Measurements from ENCODE around the gene NAA80.

DNA sequence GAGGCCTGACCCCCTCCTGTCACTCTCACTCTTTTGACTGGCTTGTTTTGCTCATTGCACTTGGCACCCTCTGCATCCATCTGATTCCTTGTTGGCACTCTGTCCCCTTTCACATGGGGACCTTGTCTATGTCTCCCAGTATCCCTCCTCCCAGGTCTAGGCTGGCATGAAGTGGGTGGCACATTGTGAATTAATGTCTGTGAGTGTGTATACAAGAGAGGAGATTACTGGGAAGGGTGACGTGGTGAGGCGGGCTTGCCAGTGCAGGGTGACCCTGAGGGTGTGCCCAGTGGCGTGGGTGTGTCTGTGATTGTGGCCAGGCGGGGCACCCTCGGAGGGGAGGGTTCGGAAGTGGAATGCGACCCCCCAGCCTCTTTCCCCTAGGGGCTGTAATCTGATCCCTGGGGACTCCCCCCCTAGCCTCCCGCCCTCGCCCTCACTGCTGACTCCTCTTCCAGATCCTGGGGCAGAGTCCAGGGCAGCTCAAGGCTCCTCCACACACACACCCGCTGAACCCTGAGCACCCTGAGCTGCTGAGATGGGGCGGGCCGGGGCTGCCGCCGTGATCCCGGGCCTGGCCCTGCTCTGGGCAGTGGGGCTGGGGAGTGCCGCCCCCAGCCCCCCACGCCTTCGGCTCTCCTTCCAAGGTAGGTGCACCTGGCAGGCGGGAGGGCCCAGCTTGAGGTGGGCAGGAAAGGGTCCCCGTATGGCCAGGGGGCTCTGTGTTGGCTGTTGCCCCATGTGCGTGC lies 30.3 kb downstream of the NAA80 start, which contains the start of gene SEMA3B:
- TF ChIP-seq CTCF (IDR thresholded peaks at IDR 0.05 in 4 of 5, conservative IDR thresholded peaks at IDR 0.05 in 1 of 5) = no peak
- TF ChIP-seq POLR2A (IDR thresholded peaks at IDR 0.05) = no peak
